22Rv1 (cell line): ENCODE data around the gene HNRNPL.
"Not testable (repeated sequence)": the region's sequence is repeated elsewhere in the genome, so short reads cannot be mapped to it uniquely, and the experiment has no call there.

ENCODE experiments used
- H3K27ac ChIP-seq: fragments of 450-650 bp; 2 replicates; pipeline ENCODE4 v1.5.1; 2017
- ZFX ChIP-seq: fragments of 450-650 bp; IDR thresholded peaks from 2 replicates; pipeline ENCODE4 v1.6.1; 2017; ENCODE audit warnings: antibody characterized with exemption, borderline replicate concordance
- TF ChIP-seq, protein P1 (sequence below): fragments of 450-650 bp; IDR thresholded peaks from 2 replicates; pipeline ENCODE4 v1.5.1; 2017; ENCODE audit warnings: mild to moderate bottlenecking

The HNRNPL gene

GRCh38 chr19:38806371-38806770 lies 43.4 kb downstream of the HNRNPL start:
- TF ChIP-seq ZFX, result no peak
- TF ChIP-seq, protein P1, sequence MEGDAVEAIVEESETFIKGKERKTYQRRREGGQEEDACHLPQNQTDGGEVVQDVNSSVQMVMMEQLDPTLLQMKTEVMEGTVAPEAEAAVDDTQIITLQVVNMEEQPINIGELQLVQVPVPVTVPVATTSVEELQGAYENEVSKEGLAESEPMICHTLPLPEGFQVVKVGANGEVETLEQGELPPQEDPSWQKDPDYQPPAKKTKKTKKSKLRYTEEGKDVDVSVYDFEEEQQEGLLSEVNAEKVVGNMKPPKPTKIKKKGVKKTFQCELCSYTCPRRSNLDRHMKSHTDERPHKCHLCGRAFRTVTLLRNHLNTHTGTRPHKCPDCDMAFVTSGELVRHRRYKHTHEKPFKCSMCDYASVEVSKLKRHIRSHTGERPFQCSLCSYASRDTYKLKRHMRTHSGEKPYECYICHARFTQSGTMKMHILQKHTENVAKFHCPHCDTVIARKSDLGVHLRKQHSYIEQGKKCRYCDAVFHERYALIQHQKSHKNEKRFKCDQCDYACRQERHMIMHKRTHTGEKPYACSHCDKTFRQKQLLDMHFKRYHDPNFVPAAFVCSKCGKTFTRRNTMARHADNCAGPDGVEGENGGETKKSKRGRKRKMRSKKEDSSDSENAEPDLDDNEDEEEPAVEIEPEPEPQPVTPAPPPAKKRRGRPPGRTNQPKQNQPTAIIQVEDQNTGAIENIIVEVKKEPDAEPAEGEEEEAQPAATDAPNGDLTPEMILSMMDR, result no peak
- no peak overlapping the region for H3K27ac ChIP-seq

DNA sequence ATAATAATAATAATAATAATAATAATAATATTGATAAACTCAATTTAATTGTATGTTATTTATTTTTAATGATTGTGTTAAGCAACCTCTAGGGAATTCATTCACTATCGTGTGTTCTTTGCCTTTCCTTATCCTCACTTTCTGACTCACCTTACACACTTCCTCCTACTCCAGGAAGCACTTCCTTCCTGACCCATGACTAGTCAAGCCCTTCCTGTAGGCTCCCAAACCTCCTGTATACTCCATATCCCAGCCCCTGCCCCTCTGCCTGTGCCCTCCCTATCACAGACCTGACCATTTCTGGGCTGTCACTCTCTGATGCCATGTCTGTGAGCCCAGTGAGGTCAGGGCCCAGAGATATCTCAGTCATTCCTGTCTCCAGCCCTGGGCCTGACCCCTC lies 44.6 kb downstream of the HNRNPL start:
- TF ChIP-seq ZFX, result no peak
- TF ChIP-seq, protein P1, result no peak
- no peak overlapping the region for H3K27ac ChIP-seq

GRCh38 chr19:38803543-38803942 lies 46.2 kb downstream of the HNRNPL start:
- TF ChIP-seq ZFX, result no peak
- TF ChIP-seq, protein P1, result no peak
- H3K27ac ChIP-seq, result no peak overlapping the region

DNA sequence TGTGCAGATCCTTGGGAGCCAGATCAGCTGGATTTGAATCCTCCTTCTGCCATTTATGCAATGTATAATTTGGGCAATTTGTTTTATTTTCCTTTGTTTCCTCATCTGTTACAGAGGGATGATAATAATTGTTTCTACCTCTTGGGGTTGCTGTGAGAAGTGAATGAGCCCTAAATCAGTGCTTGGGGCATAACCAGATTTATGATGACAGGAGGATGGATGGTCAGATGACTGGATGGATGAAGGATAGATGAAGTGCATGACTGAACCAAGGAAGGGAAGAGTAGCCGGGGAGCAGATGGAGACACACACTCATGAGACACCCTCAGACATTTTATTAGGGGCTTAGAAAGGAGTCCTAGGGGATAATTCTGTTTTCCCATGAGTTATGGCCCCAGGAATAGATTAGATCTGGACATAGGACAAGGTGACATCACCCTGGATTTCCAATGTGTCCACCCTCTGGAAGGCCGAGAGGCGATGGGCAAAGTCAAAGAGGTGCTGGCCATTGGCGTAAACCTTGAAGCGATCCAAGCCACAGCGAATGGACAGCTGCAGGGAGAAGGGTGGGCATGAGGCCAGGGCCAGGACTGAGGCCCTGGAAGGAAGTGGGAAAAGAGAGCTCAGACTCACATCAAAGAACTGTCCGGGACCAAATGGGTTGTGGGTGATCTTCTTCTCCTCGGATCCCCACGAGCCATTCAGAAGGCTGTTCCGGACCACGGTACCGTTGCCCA lies 48.3 kb downstream of the HNRNPL start:
- TF ChIP-seq ZFX, result no peak
- TF ChIP-seq, protein P1, result no peak
- H3K27ac ChIP-seq, result no peak overlapping the region

DNA sequence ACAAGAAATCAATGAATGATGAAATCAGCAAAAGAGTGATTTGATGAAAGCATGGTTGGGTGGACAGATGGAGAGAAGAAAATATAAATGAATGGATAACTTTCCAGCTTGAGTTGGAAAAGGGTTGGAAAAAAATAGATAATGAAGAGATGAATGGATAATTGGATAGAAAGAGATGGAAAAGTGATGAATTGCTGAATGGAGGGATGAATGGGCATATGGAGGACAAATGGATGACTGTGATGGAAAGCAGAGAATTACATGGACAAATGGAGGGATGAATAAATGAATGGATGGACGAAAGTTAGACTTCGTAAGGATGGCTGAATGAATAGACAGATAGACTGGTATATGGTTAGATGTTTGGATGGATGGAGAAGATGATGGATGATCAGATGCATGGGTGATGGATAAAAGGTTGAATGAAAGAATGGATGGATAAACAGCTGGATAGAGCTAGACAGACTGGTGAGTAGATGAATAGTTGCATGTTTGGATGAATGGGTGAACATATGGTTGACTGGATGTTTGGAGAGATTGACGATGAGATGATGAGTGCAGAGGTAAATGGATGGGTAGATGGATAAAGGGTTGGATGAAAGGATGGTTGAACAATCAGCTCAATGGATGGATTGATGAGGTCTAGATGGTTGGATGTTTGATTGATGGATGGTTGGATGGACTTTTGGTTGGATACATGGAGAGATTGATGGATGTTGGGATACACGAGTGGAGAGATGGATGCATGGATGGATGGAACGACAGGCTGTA lies 49.0 kb downstream of the HNRNPL start:
- TF ChIP-seq, protein P1, result no peak
- no peak for TF ChIP-seq ZFX
- peak overlapping the region; percentile 58 for H3K27ac ChIP-seq

DNA sequence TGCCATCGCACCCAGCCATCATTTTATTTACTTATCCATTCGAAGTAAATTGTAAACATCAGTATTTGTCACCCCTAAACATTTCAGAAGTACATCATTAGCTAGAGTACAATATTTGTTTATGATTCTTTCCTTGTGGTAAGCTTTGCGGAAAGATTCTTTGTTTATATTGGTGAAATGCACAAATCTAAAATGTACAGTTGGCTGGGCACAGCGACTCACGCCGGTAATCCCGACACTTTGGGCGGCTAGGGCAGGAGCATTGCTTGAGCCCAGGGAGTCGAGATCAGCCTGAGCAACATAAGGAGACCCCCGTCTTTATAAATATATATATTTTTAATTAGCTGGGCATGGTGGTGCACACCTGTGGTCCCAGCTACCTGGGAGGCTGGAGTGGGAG lies 50.7 kb downstream of the HNRNPL start:
- no peak for TF ChIP-seq ZFX
- TF ChIP-seq, protein P1, result no peak
- peak overlapping the region; percentile 58 for H3K27ac ChIP-seq

DNA sequence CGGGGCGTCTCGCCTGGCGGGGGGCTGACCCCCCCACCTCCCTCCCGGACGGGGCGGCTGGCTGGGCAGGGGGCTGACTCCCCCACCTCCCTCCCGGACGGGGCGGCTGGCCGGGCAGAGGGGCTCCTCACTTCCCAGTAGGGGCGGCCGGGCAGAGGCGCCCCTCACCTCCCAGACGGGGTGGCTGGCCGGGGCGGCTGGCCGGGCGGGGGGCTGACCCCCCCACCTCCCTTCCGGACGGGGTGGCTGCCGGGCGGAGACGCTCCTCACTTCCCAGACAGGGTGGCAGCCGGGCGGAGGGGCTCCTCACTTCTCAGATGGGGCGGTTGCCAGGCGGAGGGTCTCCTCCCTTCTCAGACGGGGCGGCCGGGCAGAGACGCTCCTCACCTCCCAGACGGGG lies 52.0 kb downstream of the HNRNPL start:
- H3K27ac ChIP-seq, result not testable (repeated sequence)
